C4-2B (cell line): ENCODE data around the gene PRIMA1.

Source experiments
- H3K27ac ChIP-seq: fragments of 450-650 bp; 2 replicates; pipeline ENCODE4 v1.5.1; 2017
- CTCF ChIP-seq: fragments of 450-650 bp; conservative IDR thresholded peaks from 2 replicates; pipeline ENCODE4 v1.5.1; 2017; ENCODE audit warnings: mild to moderate bottlenecking
- ZFX ChIP-seq: fragments of 450-650 bp; IDR thresholded peaks from 2 replicates; pipeline ENCODE4 v1.6.1; 2017

PRIMA1 gene

GRCh38 chr14:93804654-93805053 is 16.4 kb upstream of the PRIMA1 start:
- peak; percentile 39 for TF ChIP-seq CTCF
- no peak for TF ChIP-seq ZFX
- no peak overlapping the region for H3K27ac ChIP-seq

DNA sequence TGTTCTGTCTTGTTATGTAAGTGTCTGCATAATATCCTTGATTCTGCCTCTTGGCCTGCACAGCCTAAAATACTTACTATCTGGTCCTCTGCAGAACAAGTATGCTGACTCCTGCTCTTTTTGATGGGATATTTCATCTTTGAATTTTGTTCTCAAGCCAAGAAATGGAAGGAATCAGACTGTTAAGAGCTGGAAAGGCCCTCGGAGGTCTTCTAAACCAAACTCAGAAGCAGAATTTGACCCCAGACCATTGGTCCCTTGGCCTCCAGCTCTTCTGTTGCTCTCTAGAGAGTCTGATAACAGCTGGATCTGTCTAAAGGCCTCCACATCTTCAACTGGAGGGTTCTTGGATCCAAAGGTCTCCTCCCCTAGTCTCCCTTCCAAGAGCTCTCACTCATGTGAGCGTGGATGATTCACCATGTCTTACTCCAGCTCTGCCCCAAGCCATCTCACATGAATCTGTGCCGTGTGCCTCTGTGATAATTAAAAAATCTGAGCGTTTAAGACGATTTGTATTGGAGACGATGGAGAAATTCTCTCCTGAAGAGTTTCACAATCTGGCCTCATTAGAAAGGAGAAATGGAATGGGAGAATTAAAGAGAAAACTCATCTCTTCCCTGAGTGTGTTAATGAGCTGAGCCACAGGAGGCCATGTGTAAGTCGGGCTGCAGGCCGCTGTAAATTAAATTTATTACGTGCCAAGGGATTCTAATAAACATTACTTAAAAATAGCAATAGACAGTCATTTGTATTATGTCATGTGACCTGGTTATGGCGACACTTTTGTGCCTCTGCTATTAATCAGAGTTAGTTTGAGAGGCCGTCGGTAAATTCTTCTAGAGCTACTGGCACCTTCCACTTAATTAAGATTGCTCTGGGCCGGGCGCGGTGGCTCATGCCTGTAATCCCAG is 15.4 kb upstream of the PRIMA1 start:
- no peak overlapping the region for H3K27ac ChIP-seq
- TF ChIP-seq CTCF (no peak), ZFX (no peak)

DNA sequence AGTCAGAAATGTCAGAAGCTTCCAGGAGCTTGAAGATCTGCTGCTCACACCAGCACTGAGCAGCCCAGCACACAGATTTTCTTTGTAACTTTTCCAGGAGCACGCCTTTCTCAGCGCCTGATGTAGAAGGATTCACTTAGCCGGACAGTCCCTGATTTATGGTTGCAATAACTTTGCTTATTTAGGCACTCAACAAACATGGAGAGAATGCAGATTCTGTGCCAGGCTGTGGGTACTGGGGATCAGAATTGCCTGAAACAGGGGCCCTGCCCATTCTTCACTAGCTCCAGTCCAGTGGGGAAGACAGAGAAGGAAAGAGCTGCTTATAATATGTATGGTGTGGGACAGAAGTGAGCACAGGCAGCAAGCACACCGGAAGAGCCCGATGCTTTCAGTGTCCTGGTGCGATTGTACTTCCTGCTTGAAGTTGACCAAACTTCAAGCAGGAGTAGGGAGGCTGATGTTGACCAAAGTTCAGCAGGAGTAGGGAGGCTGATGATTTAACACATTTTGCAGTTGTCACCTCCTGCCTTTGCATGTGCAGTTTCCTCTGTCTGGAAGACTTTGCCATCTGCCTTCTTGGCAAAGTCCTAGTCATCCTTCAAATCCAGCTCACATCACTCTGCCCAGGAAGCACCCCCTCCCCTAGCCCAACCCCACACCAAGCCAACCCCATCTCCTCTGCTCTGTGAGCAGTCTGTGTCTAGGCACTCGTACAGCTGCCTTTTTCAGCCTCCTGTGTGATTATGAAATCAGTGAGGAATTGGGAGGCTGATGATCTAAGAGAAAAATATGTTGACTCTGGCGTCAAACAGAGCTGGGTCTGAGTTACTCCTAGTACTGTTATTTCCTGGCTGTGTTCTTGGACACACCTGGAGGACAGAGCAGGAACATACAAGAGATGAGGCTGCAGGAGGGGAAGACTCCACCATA is 12.0 kb upstream of the PRIMA1 start:
- TF ChIP-seq CTCF (no peak), ZFX (no peak)
- peak overlapping the region; percentile 48; the same call in 1 of the 2 replicates for H3K27ac ChIP-seq

DNA sequence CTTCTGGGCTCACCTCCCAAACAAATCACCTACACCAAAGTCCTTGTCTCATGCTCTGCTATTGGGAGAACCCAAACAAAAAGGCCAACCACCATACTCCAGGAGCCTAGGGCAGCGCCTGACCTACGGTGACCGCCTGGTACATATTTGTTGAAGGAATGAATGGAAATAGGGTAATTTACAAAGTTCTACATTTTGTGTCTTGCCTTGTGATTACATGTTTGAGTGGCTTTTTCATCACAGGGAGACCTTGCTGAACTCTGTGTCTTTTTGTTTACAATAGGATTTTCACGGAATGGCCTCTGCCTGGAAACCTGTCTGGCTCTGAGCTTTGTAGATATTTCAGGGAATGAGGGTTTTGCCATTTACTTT is 11.3 kb upstream of the PRIMA1 start:
- peak overlapping the region; percentile 48; the same call in 1 of the 2 replicates for H3K27ac ChIP-seq
- TF ChIP-seq ZFX (no peak), CTCF (no peak)

DNA sequence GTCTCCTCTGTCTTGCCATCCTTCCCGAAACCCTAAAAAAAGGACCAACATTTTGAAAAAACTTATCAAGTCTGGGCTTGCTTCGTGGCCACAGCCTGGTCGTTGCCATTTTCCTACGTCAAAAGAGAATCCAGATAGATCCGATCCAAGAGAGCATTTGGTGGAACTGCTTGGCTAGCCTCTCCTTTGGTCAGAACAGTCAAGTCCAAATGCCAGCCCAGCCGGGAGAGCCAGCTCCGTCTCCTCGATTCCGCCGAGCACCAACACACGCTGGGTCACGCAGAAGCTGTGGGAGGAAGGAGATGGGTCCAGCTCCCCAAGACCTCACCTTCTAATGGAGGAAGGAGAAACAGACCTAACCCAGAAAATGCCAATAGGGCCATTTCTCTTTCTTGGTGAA is 9.3 kb upstream of the PRIMA1 start:
- TF ChIP-seq CTCF (no peak), ZFX (no peak)
- no peak overlapping the region for H3K27ac ChIP-seq

DNA sequence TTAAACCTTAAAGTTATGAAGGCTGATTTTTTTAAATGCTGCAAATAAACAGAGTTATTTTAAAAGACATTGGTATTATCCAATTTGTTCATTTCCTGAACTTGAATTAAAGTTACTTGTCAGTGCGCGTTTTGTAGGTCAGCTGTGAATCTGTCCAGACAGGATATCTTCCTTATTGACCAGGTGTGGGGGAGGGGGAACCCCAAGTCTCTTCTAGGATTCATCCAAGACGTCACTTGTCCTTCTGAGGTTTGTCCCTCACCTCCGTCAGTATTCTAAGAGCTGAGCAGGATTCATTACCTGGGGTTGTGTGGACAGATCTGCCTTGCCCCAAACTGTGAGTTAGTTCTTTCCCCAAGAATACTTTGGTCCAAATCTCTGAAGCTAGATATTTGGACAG is 8.8 kb upstream of the PRIMA1 start:
- no peak overlapping the region for H3K27ac ChIP-seq
- TF ChIP-seq ZFX (no peak), CTCF (no peak)

DNA sequence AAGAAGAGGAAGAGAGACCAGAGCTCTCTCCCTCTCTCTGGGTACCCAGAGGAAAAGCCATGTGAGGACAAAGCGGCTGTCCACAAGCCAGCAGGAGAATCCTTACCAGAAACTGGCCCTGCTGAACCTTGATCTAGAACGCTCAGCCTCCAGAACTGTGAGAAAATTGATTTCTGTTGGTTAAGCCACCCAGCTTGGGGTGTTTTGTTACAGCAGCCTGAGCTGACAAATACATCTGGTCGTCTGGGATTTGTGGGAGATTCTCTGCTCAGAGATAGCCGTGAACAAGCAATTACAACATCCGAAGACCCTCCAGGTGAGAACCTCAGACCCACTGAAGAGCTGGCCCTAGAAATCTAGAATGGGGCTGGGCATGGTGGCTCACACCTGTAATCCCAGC is 6.5 kb upstream of the PRIMA1 start:
- no peak overlapping the region for H3K27ac ChIP-seq
- TF ChIP-seq CTCF (no peak), ZFX (no peak)
